ENCODE data around the gene MYCBP2. TPM values are rescaled to one million over a fixed set of nuclear protein-coding genes. Genes with fewer than 3 reads are reported as not detected.

Gene MYCBP2
- total RNA-seq, 1 experiment from 2014 or later: 53.3 TPM

GRCh38 chr13:77053192-77053591 lies 273.7 kb downstream of the MYCBP2 start:
- Histone ChIP-seq H3K4me1 (ENCODE audit: insufficient read depth, low read length) (no peaks in the 10 kb centered on the region), H3K9me2 (replicated peaks; ENCODE audit: low read length) (no peaks in the 10 kb centered on the region), H3K27me3 (ENCODE audit: low read length) (no peaks in the 10 kb centered on the region), H3K9me3 (ENCODE audit: low read length) (no peaks in the 10 kb centered on the region), H3K9ac (ENCODE audit: low read length) (no peak overlapping the region), H3F3A (ENCODE audit: low read length, unreplicated experiment) (no peaks in the 10 kb centered on the region), H3K4me2 (ENCODE audit: low read length) (no peak overlapping the region), H3K79me2 (ENCODE audit: low read length) (no peaks in the 10 kb centered on the region), H3K27ac (ENCODE audit: low read length) (no peak overlapping the region), H3K36me3 (ENCODE audit: low read depth, low read length) (peaks cover 9% of the 10 kb centered on the region), H4K20me1 (ENCODE audit: low read length) (no peaks in the 10 kb centered on the region), H3K4me3 (ENCODE audit: low read length) (no peak overlapping the region), H2AFZ (ENCODE audit: low read length) (no peak overlapping the region)
- ATAC-seq: no peak
- CTCF ChIA-PET: no interaction called here
- DNase-seq: no peak
- intact Hi-C loops (cut with micrococcal nuclease): no loop called here
- TF ChIP-seq EZH2phosphoT487 (IDR thresholded peaks at IDR 0.05; ENCODE audit: borderline replicate concordance, low read length): no peak
- TF ChIP-seq CTCF (conservative IDR thresholded peaks at IDR 0.05; ENCODE audit: low read depth, low read length): no peak
- TF ChIP-seq EZH2 (IDR thresholded peaks at IDR 0.05; ENCODE audit: low read length, unreplicated experiment): no peak
- BruUV-seq (replicated peaks): no TSS peak
- POLR2A ChIA-PET (ENCODE audit: unreplicated experiment): no interaction called here

GRCh38 chr13:77048681-77049080 lies 278.2 kb downstream of the MYCBP2 start:
- intact Hi-C loops (cut with micrococcal nuclease): no loop called here
- H3K27ac ChIP-seq (ENCODE audit: low read length): no peak overlapping the region
- H3K4me2 ChIP-seq (ENCODE audit: low read length): no peak overlapping the region
- no peak overlapping the region for H3K9ac ChIP-seq (ENCODE audit: low read length)
- no peaks in the 10 kb centered on the region; the same call in 1 of the 2 replicates for H3K9me2 ChIP-seq (replicated peaks; ENCODE audit: low read length)
- no peaks in the 10 kb centered on the region for H3K9me3 ChIP-seq (ENCODE audit: low read length)
- DNase-seq (no peak), ATAC-seq (no peak)
- no peak overlapping the region for H2AFZ ChIP-seq (ENCODE audit: low read length)
- no peaks in the 10 kb centered on the region for H4K20me1 ChIP-seq (ENCODE audit: low read length)
- H3K4me3 ChIP-seq (ENCODE audit: low read length): no peak overlapping the region
- H3K27me3 ChIP-seq (ENCODE audit: low read length): no peaks in the 10 kb centered on the region
- H3K36me3 ChIP-seq (ENCODE audit: low read depth, low read length): peaks cover 14% of the 10 kb centered on the region
- ChIA-PET POLR2A (ENCODE audit: unreplicated experiment) (no interaction called here), CTCF (no interaction called here)
- H3F3A ChIP-seq (ENCODE audit: low read length, unreplicated experiment): no peaks in the 10 kb centered on the region
- H3K79me2 ChIP-seq (ENCODE audit: low read length): no peaks in the 10 kb centered on the region
- no TSS peak for BruUV-seq (replicated peaks)
- peaks cover 7% of the 10 kb centered on the region; the same call in 1 of the 2 replicates for H3K4me1 ChIP-seq (ENCODE audit: insufficient read depth, low read length)
- TF ChIP-seq CTCF (conservative IDR thresholded peaks at IDR 0.05; ENCODE audit: low read depth, low read length) (no peak), EZH2phosphoT487 (IDR thresholded peaks at IDR 0.05; ENCODE audit: borderline replicate concordance, low read length) (no peak), EZH2 (IDR thresholded peaks at IDR 0.05; ENCODE audit: low read length, unreplicated experiment) (no peak)

GRCh38 chr13:77047649-77048343 lies 279.1 kb downstream of the MYCBP2 start:
- POLR2A ChIA-PET (ENCODE audit: unreplicated experiment): no interaction called here
- intact Hi-C loops (cut with micrococcal nuclease): no loop called here
- CTCF ChIA-PET: no interaction called here

More at GRCh38 chr13:77047649-77048343, 279.1 kb downstream of the MYCBP2 start:
- DNase-seq (no peak), ATAC-seq (no peak)
- H3F3A ChIP-seq (ENCODE audit: low read length, unreplicated experiment): no peaks in the 10 kb centered on the region
- H3K4me2 ChIP-seq (ENCODE audit: low read length): no peak overlapping the region
- no peaks in the 10 kb centered on the region for H4K20me1 ChIP-seq (ENCODE audit: low read length)
- H3K79me2 ChIP-seq (ENCODE audit: low read length): no peaks in the 10 kb centered on the region
- no TSS peak for BruUV-seq (replicated peaks)
- H3K36me3 ChIP-seq (ENCODE audit: low read depth, low read length): peaks cover 14% of the 10 kb centered on the region
- H3K27me3 ChIP-seq (ENCODE audit: low read length): no peaks in the 10 kb centered on the region
- no peak overlapping the region for H3K9ac ChIP-seq (ENCODE audit: low read length)
- no peak for TF ChIP-seq CTCF (conservative IDR thresholded peaks at IDR 0.05; ENCODE audit: low read depth, low read length)
- no peak for TF ChIP-seq EZH2phosphoT487 (IDR thresholded peaks at IDR 0.05; ENCODE audit: borderline replicate concordance, low read length)
- no peak for TF ChIP-seq EZH2 (IDR thresholded peaks at IDR 0.05; ENCODE audit: low read length, unreplicated experiment)
- H3K4me1 ChIP-seq (ENCODE audit: insufficient read depth, low read length): peaks cover 7% of the 10 kb centered on the region; the same call in 1 of the 2 replicates
- H3K27ac ChIP-seq (ENCODE audit: low read length): no peak overlapping the region
- H2AFZ ChIP-seq (ENCODE audit: low read length): no peak overlapping the region
- no peak overlapping the region for H3K4me3 ChIP-seq (ENCODE audit: low read length)
- no peaks in the 10 kb centered on the region; the same call in 1 of the 2 replicates for H3K9me2 ChIP-seq (replicated peaks; ENCODE audit: low read length)
- no peaks in the 10 kb centered on the region for H3K9me3 ChIP-seq (ENCODE audit: low read length)
